ENCODE results near the gene ZDHHC17. TPM values are rescaled to one million over a fixed set of nuclear protein-coding genes. Genes with fewer than 3 reads are reported as not detected.

The ZDHHC17 gene
- total RNA-seq, 1 experiment from 2014 or later = 25.3 TPM

DNA sequence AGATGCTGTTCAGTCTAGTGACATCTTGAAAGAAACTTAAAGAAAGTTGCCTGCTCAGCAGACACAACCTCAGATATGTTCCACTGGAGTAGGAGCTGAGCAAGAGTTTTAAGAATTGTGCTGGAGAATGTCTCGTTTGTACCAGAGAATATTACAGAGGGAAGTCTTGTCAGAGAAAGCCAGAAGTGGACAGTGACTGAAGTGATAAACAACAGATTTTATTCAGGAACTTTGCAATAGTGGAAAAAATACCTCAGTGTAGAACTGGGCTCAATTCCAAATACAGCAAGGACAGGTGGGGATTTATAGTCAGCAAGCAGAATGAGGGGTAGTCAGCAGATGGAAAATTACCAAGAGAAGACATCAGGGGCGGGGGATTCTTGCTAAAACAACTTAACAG is 18.6 kb downstream of the ZDHHC17 start:
- intact Hi-C loops (cut with micrococcal nuclease) = no loop called here

DNA sequence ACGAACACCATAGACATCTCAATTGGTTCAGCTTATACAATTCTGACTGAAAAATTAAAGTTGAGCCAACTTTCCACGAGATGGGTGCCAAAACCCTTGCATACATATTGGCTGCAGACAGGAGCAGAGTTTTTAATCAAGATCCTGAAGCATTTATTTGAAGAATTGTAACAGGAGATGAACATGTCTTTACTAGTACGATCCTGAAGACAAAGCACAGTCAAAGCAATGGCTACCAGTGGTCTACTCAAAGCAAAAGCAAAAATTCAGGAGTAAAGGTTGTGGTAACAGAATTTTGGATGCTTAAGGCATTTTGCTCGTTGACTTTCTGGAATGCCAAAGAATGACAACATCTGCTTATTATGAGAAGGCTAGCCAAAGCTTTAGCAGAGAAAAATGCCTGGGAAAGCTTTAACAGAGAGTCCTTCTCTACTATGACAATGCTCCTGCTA is 20.7 kb downstream of the ZDHHC17 start:
- no TSS peak for BruUV-seq (replicated peaks)
- ChIA-PET POLR2A (no interaction called here), RAD21 (ENCODE audit: low non-redundant PET in 1 of 2, low total read pairs in 2 of 2, uncharacterized antibody in 2 of 2, unreplicated experiment in 2 of 2) (no interaction called here), CTCF (no interaction called here)
- Histone ChIP-seq H3K79me2 (ENCODE audit: insufficient read depth, low read length) (peaks cover 44% of the 10 kb centered on the region), H3K4me2 (ENCODE audit: low read length) (no peak overlapping the region), H2AFZ (ENCODE audit: low read depth, low read length, poor library complexity, severe bottlenecking) (no peak overlapping the region), H3K4me1 (ENCODE audit: control insufficient read depth in 1 of 2, insufficient read depth in 2 of 2, low read length in 2 of 2) (no peaks in the 10 kb centered on the region), H3K27me3 (ENCODE audit: insufficient read depth, low read length) (no peaks in the 10 kb centered on the region), H3K9me2 (ENCODE audit: insufficient read depth) (no peaks in the 10 kb centered on the region), H3K36me3 (ENCODE audit: control insufficient read depth in 1 of 2, insufficient read depth in 2 of 2, low read length in 2 of 2) (no peaks in the 10 kb centered on the region), H3K9ac (ENCODE audit: low read length) (no peak overlapping the region), H3K4me3 (replicated peaks in 1 of 2; ENCODE audit: low read depth in 1 of 2, low read length in 2 of 2) (no peak overlapping the region), H3K27ac (ENCODE audit: low read depth, low read length) (no peak overlapping the region), H3K9me3 (ENCODE audit: control insufficient read depth in 1 of 2, insufficient read depth in 1 of 2, low read depth in 1 of 2, low read length in 2 of 2) (no peaks in the 10 kb centered on the region), H4K20me1 (ENCODE audit: insufficient read depth) (no peaks in the 10 kb centered on the region)
- ATAC-seq (no peak), DNase-seq (ENCODE audit: low read depth, low spot score) (no peak)
- intact Hi-C loops (cut with micrococcal nuclease) = no loop called here
- TF ChIP-seq TCF7L2 (IDR thresholded peaks at IDR 0.05; ENCODE audit: borderline replicate concordance, extremely low read depth, insufficient read depth, insufficient read length) = no peak

More for the DNA sequence above, 18.6 kb downstream of the ZDHHC17 start:
- ATAC-seq = no peak
- no peak overlapping the region for H3K27ac ChIP-seq (ENCODE audit: low read depth, low read length)
- H3K9ac ChIP-seq (ENCODE audit: low read length) = no peak overlapping the region
- H3K79me2 ChIP-seq (ENCODE audit: insufficient read depth, low read length) = peaks cover 64% of the 10 kb centered on the region
- H2AFZ ChIP-seq (ENCODE audit: low read depth, low read length, poor library complexity, severe bottlenecking) = no peak overlapping the region
- H3K4me3 ChIP-seq (replicated peaks in 1 of 2; ENCODE audit: low read depth in 1 of 2, low read length in 2 of 2) = no peak overlapping the region
- ChIA-PET RAD21 (ENCODE audit: low non-redundant PET in 1 of 2, low total read pairs in 2 of 2, uncharacterized antibody in 2 of 2, unreplicated experiment in 2 of 2) (no interaction called here), CTCF (interaction anchor here (1.4 kb wide), 1 partner anchor 8 kb away, joined by 5 read pairs; no protein-coding TSS in a partner anchor), POLR2A (no interaction called here)
- BruUV-seq (replicated peaks) = no TSS peak
- H3K27me3 ChIP-seq (ENCODE audit: insufficient read depth, low read length) = no peaks in the 10 kb centered on the region
- no peaks in the 10 kb centered on the region for H4K20me1 ChIP-seq (ENCODE audit: insufficient read depth)
- H3K4me1 ChIP-seq (ENCODE audit: control insufficient read depth in 1 of 2, insufficient read depth in 2 of 2, low read length in 2 of 2) = no peaks in the 10 kb centered on the region
- H3K9me2 ChIP-seq (ENCODE audit: insufficient read depth) = no peaks in the 10 kb centered on the region
- no peaks in the 10 kb centered on the region for H3K9me3 ChIP-seq (ENCODE audit: control insufficient read depth in 1 of 2, insufficient read depth in 1 of 2, low read depth in 1 of 2, low read length in 2 of 2)
- TF ChIP-seq, protein P1, sequence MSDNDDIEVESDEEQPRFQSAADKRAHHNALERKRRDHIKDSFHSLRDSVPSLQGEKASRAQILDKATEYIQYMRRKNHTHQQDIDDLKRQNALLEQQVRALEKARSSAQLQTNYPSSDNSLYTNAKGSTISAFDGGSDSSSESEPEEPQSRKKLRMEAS (IDR thresholded peaks at IDR 0.05) = no peak
- TF ChIP-seq TCF7L2 (IDR thresholded peaks at IDR 0.05; ENCODE audit: borderline replicate concordance, extremely low read depth, insufficient read depth, insufficient read length) (no peak), EGR1 (IDR thresholded peaks at IDR 0.05; ENCODE audit: low read depth) (no peak), FOSL1 (IDR thresholded peaks at IDR 0.05; ENCODE audit: low read depth) (no peak), POLR2AphosphoS5 (IDR thresholded peaks at IDR 0.05; ENCODE audit: low read depth, low read length) (no peak), SRF (IDR thresholded peaks at IDR 0.05; ENCODE audit: low read depth) (no peak), ZNF274 (IDR thresholded peaks at IDR 0.05; ENCODE audit: low read depth, low read length) (no peak)
- H3K36me3 ChIP-seq (ENCODE audit: control insufficient read depth in 1 of 2, insufficient read depth in 2 of 2, low read length in 2 of 2) = no peaks in the 10 kb centered on the region
- no peak overlapping the region for H3K4me2 ChIP-seq (ENCODE audit: low read length)
- DNase-seq (ENCODE audit: low read depth, low spot score) = no peak

Measured in HCT116 (cell line).